HEK293 (cell line): ENCODE data around the gene RNF43.

ENCODE experiments used
- TRIM28 ChIP-seq: IDR thresholded peaks from 2 replicates; pipeline ENCODE4 v1.6.1; 2011; ENCODE audit warnings: low read length, control low read depth, borderline replicate concordance
- ZNF266 ChIP-seq: fragments of 450-650 bp; formaldehyde crosslinking; IDR thresholded peaks from 2 replicates; pipeline ENCODE4 v1.5.1; 2016; ENCODE audit warnings: missing biosample characterization, missing genetic modification characterization, low read depth
- TF ChIP-seq, protein P1 (sequence below): fragments of 450-650 bp; formaldehyde crosslinking; IDR thresholded peaks from 2 replicates; pipeline ENCODE4 v1.5.1; 2017; ENCODE audit warnings: missing biosample characterization, mild to moderate bottlenecking, missing genetic modification characterization, moderate library complexity
- TF ChIP-seq, protein P2 (sequence below): fragments of 450-650 bp; formaldehyde crosslinking; IDR thresholded peaks from 2 replicates; pipeline ENCODE4 v1.5.1; 2016; ENCODE audit warnings: missing biosample characterization, missing genetic modification characterization
- TF ChIP-seq, protein P3 (sequence below): fragments of 450-650 bp; formaldehyde crosslinking; IDR thresholded peaks from 2 replicates; pipeline ENCODE4 v1.5.1; 2016; ENCODE audit warnings: missing biosample characterization, missing genetic modification characterization
- TF ChIP-seq, protein P4 (sequence below): fragments of 450-650 bp; formaldehyde crosslinking; IDR thresholded peaks from 2 replicates; pipeline ENCODE4 v1.5.1; 2016; ENCODE audit warnings: missing biosample characterization, missing genetic modification characterization

- TF ChIP-seq ZNF266 (tag by site-specific recombination) (no peak), TRIM28 (no peak)
- TF ChIP-seq, protein P1, sequence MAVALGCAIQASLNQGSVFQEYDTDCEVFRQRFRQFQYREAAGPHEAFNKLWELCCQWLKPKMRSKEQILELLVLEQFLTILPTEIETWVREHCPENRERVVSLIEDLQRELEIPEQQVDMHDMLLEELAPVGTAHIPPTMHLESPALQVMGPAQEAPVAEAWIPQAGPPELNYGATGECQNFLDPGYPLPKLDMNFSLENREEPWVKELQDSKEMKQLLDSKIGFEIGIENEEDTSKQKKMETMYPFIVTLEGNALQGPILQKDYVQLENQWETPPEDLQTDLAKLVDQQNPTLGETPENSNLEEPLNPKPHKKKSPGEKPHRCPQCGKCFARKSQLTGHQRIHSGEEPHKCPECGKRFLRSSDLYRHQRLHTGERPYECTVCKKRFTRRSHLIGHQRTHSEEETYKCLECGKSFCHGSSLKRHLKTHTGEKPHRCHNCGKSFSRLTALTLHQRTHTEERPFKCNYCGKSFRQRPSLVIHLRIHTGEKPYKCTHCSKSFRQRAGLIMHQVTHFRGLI (tag by site-specific recombination): no peak
- TF ChIP-seq, protein P2, sequence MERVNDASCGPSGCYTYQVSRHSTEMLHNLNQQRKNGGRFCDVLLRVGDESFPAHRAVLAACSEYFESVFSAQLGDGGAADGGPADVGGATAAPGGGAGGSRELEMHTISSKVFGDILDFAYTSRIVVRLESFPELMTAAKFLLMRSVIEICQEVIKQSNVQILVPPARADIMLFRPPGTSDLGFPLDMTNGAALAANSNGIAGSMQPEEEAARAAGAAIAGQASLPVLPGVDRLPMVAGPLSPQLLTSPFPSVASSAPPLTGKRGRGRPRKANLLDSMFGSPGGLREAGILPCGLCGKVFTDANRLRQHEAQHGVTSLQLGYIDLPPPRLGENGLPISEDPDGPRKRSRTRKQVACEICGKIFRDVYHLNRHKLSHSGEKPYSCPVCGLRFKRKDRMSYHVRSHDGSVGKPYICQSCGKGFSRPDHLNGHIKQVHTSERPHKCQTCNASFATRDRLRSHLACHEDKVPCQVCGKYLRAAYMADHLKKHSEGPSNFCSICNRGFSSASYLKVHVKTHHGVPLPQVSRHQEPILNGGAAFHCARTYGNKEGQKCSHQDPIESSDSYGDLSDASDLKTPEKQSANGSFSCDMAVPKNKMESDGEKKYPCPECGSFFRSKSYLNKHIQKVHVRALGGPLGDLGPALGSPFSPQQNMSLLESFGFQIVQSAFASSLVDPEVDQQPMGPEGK (tag by site-specific recombination): no peak
- TF ChIP-seq, protein P3, sequence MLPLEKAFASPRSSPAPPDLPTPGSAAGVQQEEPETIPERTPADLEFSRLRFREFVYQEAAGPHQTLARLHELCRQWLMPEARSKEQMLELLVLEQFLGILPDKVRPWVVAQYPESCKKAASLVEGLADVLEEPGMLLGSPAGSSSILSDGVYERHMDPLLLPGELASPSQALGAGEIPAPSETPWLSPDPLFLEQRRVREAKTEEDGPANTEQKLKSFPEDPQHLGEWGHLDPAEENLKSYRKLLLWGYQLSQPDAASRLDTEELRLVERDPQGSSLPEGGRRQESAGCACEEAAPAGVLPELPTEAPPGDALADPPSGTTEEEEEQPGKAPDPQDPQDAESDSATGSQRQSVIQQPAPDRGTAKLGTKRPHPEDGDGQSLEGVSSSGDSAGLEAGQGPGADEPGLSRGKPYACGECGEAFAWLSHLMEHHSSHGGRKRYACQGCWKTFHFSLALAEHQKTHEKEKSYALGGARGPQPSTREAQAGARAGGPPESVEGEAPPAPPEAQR (tag by site-specific recombination): no peak
- TF ChIP-seq, protein P4, sequence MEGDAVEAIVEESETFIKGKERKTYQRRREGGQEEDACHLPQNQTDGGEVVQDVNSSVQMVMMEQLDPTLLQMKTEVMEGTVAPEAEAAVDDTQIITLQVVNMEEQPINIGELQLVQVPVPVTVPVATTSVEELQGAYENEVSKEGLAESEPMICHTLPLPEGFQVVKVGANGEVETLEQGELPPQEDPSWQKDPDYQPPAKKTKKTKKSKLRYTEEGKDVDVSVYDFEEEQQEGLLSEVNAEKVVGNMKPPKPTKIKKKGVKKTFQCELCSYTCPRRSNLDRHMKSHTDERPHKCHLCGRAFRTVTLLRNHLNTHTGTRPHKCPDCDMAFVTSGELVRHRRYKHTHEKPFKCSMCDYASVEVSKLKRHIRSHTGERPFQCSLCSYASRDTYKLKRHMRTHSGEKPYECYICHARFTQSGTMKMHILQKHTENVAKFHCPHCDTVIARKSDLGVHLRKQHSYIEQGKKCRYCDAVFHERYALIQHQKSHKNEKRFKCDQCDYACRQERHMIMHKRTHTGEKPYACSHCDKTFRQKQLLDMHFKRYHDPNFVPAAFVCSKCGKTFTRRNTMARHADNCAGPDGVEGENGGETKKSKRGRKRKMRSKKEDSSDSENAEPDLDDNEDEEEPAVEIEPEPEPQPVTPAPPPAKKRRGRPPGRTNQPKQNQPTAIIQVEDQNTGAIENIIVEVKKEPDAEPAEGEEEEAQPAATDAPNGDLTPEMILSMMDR: no peak
Observed at GRCh38 chr17:58373923-58374322, 43.4 kb downstream of the RNF43 start.
